Measurements from ENCODE around the gene NINJ2. TPM values are rescaled to one million over a fixed set of nuclear protein-coding genes. Genes with fewer than 3 reads are reported as not detected.
A peak's percentile ranks its signal among the peaks of the same experiment; 100 is the strongest.

Gene NINJ2
- total and polyA plus RNA-seq, 7 donors, result 11.8 to 66.6 (median 33.1) TPM

- ATAC-seq (no peak), DNase-seq (no peak)
- H3K27me3 ChIP-seq (ENCODE audit: insufficient read depth in 3 of 3, low read length in 2 of 3), result no peaks in the 10 kb centered on the region
- no peak for TF ChIP-seq CTCF (IDR thresholded peaks at IDR 0.05)
- H3K4me3 ChIP-seq, result no peak overlapping the region
- 74 to 80% (median 75%) methylated on average over 23 of the region's 23 CpGs for WGBS, 3 donors
- H3K9me3 ChIP-seq, result no peaks in the 10 kb centered on the region
- H3K27ac ChIP-seq, result no peak overlapping the region
- H3K36me3 ChIP-seq (ENCODE audit: insufficient read depth in 1 of 2, low read depth in 1 of 2), result no peaks in the 10 kb centered on the region
- intact Hi-C loops (cut with DNase I), result no loop called here
- H3K4me1 ChIP-seq, result no peaks in the 10 kb centered on the region
Observed at GRCh38 chr12:553216-554000, 109.8 kb downstream of the NINJ2 start.

GRCh38 chr12:552466-552865 is 110.8 kb downstream of the NINJ2 start:
- Histone ChIP-seq H3K9me3 (no peaks in the 10 kb centered on the region), H3K27ac (no peak overlapping the region), H3K36me3 (ENCODE audit: insufficient read depth in 1 of 2, low read depth in 1 of 2) (no peaks in the 10 kb centered on the region), H3K4me1 (no peaks in the 10 kb centered on the region), H3K4me3 (no peak overlapping the region), H3K27me3 (ENCODE audit: insufficient read depth in 3 of 3, low read length in 2 of 3) (no peaks in the 10 kb centered on the region)
- no peak for TF ChIP-seq CTCF (IDR thresholded peaks at IDR 0.05)
- WGBS, 3 donors, result 19 to 33% (median 21%) methylated on average over 6 of the region's 6 CpGs
- DNase-seq, result no peak
- intact Hi-C loops (cut with DNase I), result no loop called here
- peak in 3 of 4 donors; percentile 20 to 45 (median 29) for ATAC-seq

- Histone ChIP-seq H3K4me3 (no peak overlapping the region), H3K9me3 (no peaks in the 10 kb centered on the region), H3K27ac (no peak overlapping the region), H3K27me3 (ENCODE audit: insufficient read depth in 3 of 3, low read length in 2 of 3) (no peaks in the 10 kb centered on the region), H3K36me3 (ENCODE audit: insufficient read depth in 1 of 2, low read depth in 1 of 2) (no peaks in the 10 kb centered on the region), H3K4me1 (peaks cover 3% of the 10 kb centered on the region)
- DNase-seq (no peak), ATAC-seq (peak; percentile 59 to 79 (median 68))
- TF ChIP-seq CTCF (IDR thresholded peaks at IDR 0.05), result no peak
- intact Hi-C loops (cut with DNase I), result no loop called here
- WGBS, 3 donors, result 56 to 63% (median 56%) methylated on average over 18 of the region's 18 CpGs
Observed at GRCh38 chr12:550473-551260, 112.6 kb downstream of the NINJ2 start.

- Histone ChIP-seq H3K27ac (no peak overlapping the region), H3K36me3 (ENCODE audit: insufficient read depth in 1 of 2, low read depth in 1 of 2) (no peaks in the 10 kb centered on the region), H3K4me1 (peaks cover 3% of the 10 kb centered on the region), H3K4me3 (no peak overlapping the region), H3K27me3 (ENCODE audit: insufficient read depth in 3 of 3, low read length in 2 of 3) (peaks cover 0 to 2% (median 0%) of the 10 kb centered on the region in 3 donors), H3K9me3 (no peaks in the 10 kb centered on the region)
- DNase-seq, result no peak
- TF ChIP-seq CTCF (IDR thresholded peaks at IDR 0.05), result no peak
- ATAC-seq, result no peak
- WGBS, 3 donors, result 88 to 92% (median 90%) methylated on average over 28 to 29 of the region's 29 CpGs
- intact Hi-C loops (cut with DNase I), result no loop called here
Observed at GRCh38 chr12:549476-550082, 113.7 kb downstream of the NINJ2 start.
